Measurements from ENCODE around the gene TEX51.

TEX51 gene

GRCh38 chr2:126862730-126863129 is 36.0 kb upstream of the TEX51 start:
- H3K79me2 ChIP-seq, result no peaks in the 10 kb centered on the region
- H3K36me3 ChIP-seq (ENCODE audit: control insufficient read depth, insufficient read depth, low read length), result no peaks in the 10 kb centered on the region
- no peak for TF ChIP-seq CTCF (IDR thresholded peaks at IDR 0.05)
- no peak overlapping the region for H3K4me3 ChIP-seq (ENCODE audit: low read depth, low read length)
- no peaks in the 10 kb centered on the region for H3K4me1 ChIP-seq
- H3K27me3 ChIP-seq (ENCODE audit: control insufficient read depth, insufficient read depth, low read length), result no peaks in the 10 kb centered on the region
- H3K9ac ChIP-seq, result no peak overlapping the region
- H3K27ac ChIP-seq, result no peak overlapping the region
- no peaks in the 10 kb centered on the region for H3K9me3 ChIP-seq (ENCODE audit: control insufficient read depth, low read length)
- H2AFZ ChIP-seq, result no peak overlapping the region
- no peak overlapping the region for H3K4me2 ChIP-seq (ENCODE audit: low read length)

DNA sequence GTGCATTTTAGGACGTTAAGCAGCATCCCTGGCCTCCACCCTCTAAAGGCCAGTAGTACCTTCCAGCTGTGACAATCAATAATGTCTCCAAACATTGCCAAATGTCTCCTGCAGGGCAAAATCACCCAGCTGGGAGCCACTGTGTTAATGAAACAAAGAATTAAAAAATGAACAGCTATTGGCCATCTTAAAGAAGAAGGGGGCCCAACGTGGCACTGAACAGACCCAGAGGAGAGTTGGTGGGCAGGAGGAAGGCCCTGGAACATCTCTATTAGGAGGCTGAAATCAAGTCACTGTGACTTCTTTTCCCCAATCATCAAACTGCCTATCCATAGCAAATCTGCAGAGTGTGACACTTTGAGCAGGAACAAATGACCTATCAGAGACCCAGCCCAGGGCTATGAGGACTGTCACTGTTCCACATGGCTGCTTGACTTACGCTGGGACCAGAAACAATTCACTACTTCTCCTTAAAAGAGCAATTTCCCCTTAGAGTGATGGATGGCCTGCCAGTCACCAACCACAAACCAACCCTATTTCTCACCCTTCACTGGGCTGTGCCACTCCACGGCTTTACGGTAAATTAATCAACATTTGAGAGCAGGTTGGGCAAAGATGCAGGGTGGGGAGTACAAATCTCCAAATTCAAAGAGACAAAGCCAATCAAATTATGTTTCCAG is 35.2 kb upstream of the TEX51 start:
- H3K27me3 ChIP-seq (ENCODE audit: control insufficient read depth, insufficient read depth, low read length), result no peaks in the 10 kb centered on the region
- H3K9me3 ChIP-seq (ENCODE audit: control insufficient read depth, low read length), result no peaks in the 10 kb centered on the region
- no peak overlapping the region for H3K4me3 ChIP-seq (ENCODE audit: low read depth, low read length)
- no peaks in the 10 kb centered on the region for H3K79me2 ChIP-seq
- H3K4me2 ChIP-seq (ENCODE audit: low read length), result no peak overlapping the region
- no peak overlapping the region for H3K9ac ChIP-seq
- H2AFZ ChIP-seq, result no peak overlapping the region
- no peaks in the 10 kb centered on the region for H3K36me3 ChIP-seq (ENCODE audit: control insufficient read depth, insufficient read depth, low read length)
- no peak for TF ChIP-seq CTCF (IDR thresholded peaks at IDR 0.05)
- no peak overlapping the region for H3K27ac ChIP-seq
- no peaks in the 10 kb centered on the region for H3K4me1 ChIP-seq

DNA sequence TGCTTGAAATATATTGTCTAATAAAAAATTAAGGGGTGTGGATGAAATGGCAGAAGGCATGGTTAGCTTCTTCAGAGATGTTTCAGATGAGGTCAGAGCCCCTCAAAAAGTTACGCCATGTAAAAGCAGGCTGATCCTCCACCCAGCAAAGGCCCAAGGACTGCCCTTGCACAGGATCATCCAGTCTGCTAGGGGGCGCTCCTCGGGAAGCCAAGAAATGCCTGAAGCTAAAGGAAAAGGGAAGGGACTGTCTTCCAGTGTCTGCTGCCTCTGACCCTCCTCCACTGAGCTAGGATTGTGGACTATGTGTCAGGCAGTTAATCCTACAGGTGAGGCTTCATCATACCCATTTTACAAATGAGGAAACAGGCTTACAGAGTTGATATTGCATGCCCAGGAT is 33.8 kb upstream of the TEX51 start:
- H3K36me3 ChIP-seq (ENCODE audit: control insufficient read depth, insufficient read depth, low read length), result no peaks in the 10 kb centered on the region
- no peak overlapping the region for H2AFZ ChIP-seq

DNA sequence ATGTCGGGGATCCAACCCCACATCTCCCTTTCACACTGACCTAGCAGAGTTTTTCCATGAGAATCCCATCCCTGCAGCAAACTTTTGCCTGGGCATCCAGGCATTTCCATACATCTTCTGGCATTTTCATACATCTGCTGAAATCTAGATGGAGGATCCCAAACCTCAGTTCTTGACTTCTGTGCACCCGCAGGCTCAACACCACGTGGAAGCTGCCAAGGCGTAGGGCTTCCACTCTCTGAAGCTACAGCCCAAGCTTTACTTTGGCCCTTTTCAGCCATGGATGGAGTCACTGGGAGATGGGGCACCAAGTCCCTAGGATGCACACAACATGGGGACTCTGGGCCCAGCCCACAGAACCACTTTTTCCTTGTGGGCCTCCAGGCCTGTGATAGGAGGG is 32.2 kb upstream of the TEX51 start:
- Histone ChIP-seq H3K79me2 (no peaks in the 10 kb centered on the region), H2AFZ (no peak overlapping the region), H3K4me2 (ENCODE audit: low read length) (no peak overlapping the region), H3K27ac (no peak overlapping the region), H3K4me1 (no peaks in the 10 kb centered on the region), H3K36me3 (ENCODE audit: control insufficient read depth, insufficient read depth, low read length) (no peaks in the 10 kb centered on the region), H3K9me3 (ENCODE audit: control insufficient read depth, low read length) (no peaks in the 10 kb centered on the region), H3K27me3 (ENCODE audit: control insufficient read depth, insufficient read depth, low read length) (no peaks in the 10 kb centered on the region), H3K9ac (no peak overlapping the region), H3K4me3 (ENCODE audit: low read depth, low read length) (no peak overlapping the region)
- TF ChIP-seq CTCF (IDR thresholded peaks at IDR 0.05), result no peak

More for the DNA sequence above, 33.8 kb upstream of the TEX51 start:
- H3K27ac ChIP-seq, result no peak overlapping the region
- H3K27me3 ChIP-seq (ENCODE audit: control insufficient read depth, insufficient read depth, low read length), result no peaks in the 10 kb centered on the region
- H3K4me1 ChIP-seq, result no peaks in the 10 kb centered on the region
- TF ChIP-seq CTCF (IDR thresholded peaks at IDR 0.05), result no peak
- H3K79me2 ChIP-seq, result no peaks in the 10 kb centered on the region
- H3K9me3 ChIP-seq (ENCODE audit: control insufficient read depth, low read length), result no peaks in the 10 kb centered on the region
- H3K4me2 ChIP-seq (ENCODE audit: low read length), result no peak overlapping the region
- no peak overlapping the region for H3K4me3 ChIP-seq (ENCODE audit: low read depth, low read length)
- no peak overlapping the region for H3K9ac ChIP-seq

DNA sequence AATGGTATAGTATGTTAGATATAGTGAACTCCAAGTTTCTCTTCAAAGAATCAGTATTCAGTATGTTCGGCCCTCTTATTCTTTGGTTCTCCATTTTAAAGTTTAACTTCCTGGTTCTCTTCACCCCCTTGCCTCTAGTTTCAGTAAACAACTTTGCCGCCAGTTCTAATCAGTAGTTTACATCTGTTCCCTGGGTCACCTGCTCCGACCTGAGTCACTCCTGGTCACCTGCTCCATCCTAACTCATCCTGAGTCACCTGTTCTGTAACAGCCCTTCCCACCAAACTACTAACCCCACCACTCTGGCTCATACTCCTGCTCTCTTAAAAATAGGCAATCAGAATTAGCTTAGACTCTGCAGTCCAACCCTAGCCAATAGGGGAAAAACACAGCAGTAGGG is 23.7 kb upstream of the TEX51 start:
- H3K27ac ChIP-seq, result no peak overlapping the region
- no peak overlapping the region for H3K4me3 ChIP-seq (ENCODE audit: low read depth, low read length)
- no peaks in the 10 kb centered on the region for H3K27me3 ChIP-seq (ENCODE audit: control insufficient read depth, insufficient read depth, low read length)
- H3K9me3 ChIP-seq (ENCODE audit: control insufficient read depth, low read length), result no peaks in the 10 kb centered on the region
- no peak for TF ChIP-seq CTCF (IDR thresholded peaks at IDR 0.05)
- H2AFZ ChIP-seq, result no peak overlapping the region
- H3K4me1 ChIP-seq, result no peaks in the 10 kb centered on the region
- no peak overlapping the region for H3K9ac ChIP-seq
- no peaks in the 10 kb centered on the region for H3K36me3 ChIP-seq (ENCODE audit: control insufficient read depth, insufficient read depth, low read length)
- H3K79me2 ChIP-seq, result no peaks in the 10 kb centered on the region
- no peak overlapping the region for H3K4me2 ChIP-seq (ENCODE audit: low read length)
